Measurements from ENCODE around the gene DPY30.

GRCh38 chr2:31986906-31987305, 52.7 kb downstream of the DPY30 start:
- no peak for TF ChIP-seq PATZ1 (CRISPR knock-in tag; IDR thresholded peaks at IDR 0.05; ENCODE audit: borderline replicate concordance)
- no peak for TF ChIP-seq ZNF8 (CRISPR knock-in tag; IDR thresholded peaks at IDR 0.05)
- no peak for TF ChIP-seq CSDC2 (CRISPR knock-in tag; IDR thresholded peaks at IDR 0.05)
- TF ChIP-seq ARNTL (CRISPR knock-in tag; IDR thresholded peaks at IDR 0.05; ENCODE audit: borderline replicate concordance, low read depth) = no peak
- TF ChIP-seq ESRRG (CRISPR knock-in tag; IDR thresholded peaks at IDR 0.05) = no peak
- TF ChIP-seq RARB (CRISPR knock-in tag; IDR thresholded peaks at IDR 0.05) = no peak
- no peak for TF ChIP-seq ISL1 (CRISPR knock-in tag; IDR thresholded peaks at IDR 0.05)
- no peak for TF ChIP-seq OSR1 (CRISPR knock-in tag; IDR thresholded peaks at IDR 0.05)
- TF ChIP-seq ZNF565 (CRISPR knock-in tag; conservative IDR thresholded peaks at IDR 0.05; ENCODE audit: low read depth) = no peak
- TF ChIP-seq ZFP30 (CRISPR knock-in tag; IDR thresholded peaks at IDR 0.05) = no peak
- no peak for TF ChIP-seq SNAI2 (CRISPR knock-in tag; IDR thresholded peaks at IDR 0.05)
